Activated naive CD4-positive, alpha-beta T cell (primary cell): ENCODE data around the gene CXorf49B.
"Not testable (repeated sequence)": the region's sequence is repeated elsewhere in the genome, so short reads cannot be mapped to it uniquely, and the experiment has no call there.

ENCODE experiments used
- DNase-seq, 4 experiments: peaks; one replicate each; lab custom pipeline; 2025; lab: John Stamatoyannopoulos, UW

The CXorf49B gene

DNA sequence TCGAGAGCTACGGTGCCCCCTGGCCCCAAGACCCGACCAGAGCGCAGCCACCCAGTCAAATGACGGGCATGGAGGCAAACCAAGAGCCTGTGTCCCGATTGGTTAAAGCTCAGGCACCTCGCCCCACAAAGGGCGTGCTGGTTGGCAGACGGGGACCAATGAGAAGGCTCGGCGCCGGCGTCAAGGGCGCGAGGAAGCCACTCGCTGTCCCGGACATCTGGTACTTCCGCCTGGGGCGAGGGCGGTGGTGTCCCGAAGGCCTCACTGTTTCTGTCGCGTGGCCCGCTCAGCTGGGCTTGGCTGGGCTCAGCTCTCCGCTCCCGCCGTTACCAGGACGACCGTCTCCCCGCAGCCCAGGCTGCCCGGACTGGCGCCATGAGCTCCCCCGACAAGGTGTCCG lies at the start of gene CXorf49B:
TSS of gene CXorf49B (plus strand) at position 301 of the 400 bp plus-strand sequence. CDS start at position 376, 75 bp downstream.
- DNase-seq = not testable (repeated sequence)

DNA sequence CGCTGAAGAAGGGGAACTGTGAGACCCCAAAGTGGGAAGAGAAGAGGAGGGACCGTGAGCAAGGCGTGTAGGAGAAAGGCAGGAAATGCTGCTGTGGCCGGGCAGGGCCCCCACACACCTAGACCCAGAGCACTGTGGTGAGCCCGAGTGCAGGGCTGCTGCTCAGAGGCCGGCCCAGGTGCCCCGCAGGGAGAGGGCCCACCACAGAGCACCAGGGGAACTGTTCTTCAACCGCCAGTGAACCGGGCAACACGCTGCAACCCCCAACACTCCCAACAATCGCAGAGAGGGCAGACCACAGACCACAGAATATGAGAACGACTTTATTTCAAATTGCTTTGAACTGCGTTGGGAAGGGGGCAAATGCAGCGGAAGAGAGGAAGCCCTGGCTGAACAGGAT lies 49.1 kb upstream of the CXorf49B start:
- not testable (repeated sequence) for DNase-seq

DNA sequence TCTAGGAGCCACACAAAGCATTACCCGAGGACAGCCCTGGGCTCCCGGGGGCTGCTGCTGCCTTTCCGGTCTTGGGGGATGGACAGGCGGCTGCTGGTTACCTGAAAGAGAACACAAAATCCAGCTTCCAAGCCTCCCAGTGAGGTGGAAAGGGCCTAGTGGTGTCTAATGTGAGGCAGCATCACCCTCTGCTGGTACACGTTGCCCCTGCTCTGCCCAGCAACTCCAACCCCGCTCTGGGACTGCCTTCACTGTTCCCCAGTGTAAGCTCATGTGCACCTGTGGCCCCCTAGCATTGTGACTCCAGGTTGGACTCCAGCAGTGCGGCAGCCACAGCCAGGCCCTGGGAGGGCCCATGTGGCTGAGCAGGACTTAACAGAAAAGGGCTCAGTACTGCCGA lies 47.6 kb upstream of the CXorf49B start:
- not testable (repeated sequence) for DNase-seq

DNA sequence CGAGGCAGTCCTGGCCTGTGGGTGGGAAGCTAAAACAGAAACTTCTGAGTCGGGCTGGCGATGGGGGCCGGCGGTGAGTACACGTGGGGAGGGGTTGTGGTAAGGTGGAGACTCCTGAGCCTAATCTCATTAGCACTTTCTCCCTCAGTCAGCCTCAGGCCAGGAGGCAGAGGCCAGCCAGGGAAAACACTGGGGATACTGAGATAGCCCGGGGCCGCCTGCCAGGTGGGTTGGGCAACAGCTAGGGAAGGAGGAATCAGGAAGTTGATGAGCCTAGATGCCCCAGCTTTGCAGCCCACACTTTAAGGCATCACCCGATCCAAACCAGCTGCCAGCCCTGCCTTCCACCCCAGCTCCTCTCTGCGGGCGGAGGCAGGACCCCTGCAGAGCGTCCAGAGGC lies 46.8 kb upstream of the CXorf49B start:
- not testable (repeated sequence) for DNase-seq

DNA sequence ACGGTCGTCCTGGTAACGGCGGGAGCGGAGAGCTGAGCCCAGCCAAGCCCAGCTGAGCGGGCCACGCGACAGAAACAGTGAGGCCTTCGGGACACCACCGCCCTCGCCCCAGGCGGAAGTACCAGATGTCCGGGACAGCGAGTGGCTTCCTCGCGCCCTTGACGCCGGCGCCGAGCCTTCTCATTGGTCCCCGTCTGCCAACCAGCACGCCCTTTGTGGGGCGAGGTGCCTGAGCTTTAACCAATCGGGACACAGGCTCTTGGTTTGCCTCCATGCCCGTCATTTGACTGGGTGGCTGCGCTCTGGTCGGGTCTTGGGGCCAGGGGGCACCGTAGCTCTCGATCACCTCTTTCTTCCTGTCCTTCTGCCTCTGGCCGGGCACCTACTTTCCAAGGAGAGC lies 45.0 kb upstream of the CXorf49B start, which contains the start of gene CXorf49:
TSS of gene CXorf49 (minus strand) at position 101 of the 400 bp plus-strand sequence. CDS start 134 bp downstream, outside the sequence.
- not testable (repeated sequence) for DNase-seq

DNA sequence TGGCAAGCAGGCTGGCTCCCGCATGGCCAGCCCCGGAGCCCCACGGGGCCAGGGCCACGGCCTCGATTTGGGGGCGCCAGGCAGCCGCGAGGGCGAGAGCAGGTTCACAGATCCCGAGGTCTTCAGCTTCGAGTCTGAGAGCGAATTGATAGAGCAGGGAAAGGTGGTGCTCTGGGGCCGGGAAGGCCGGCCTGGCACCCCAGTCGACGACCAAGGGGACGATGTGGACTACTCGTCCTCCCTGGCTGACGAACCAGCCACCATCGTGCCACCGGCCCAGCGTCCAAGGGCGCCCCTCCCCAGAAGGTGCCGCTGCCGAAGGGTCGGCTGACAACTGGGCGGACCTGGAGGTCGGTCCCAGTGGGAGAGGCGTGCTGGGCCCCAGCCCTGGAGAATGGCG lies 44.0 kb upstream of the CXorf49B start:
- DNase-seq = not testable (repeated sequence)

DNA sequence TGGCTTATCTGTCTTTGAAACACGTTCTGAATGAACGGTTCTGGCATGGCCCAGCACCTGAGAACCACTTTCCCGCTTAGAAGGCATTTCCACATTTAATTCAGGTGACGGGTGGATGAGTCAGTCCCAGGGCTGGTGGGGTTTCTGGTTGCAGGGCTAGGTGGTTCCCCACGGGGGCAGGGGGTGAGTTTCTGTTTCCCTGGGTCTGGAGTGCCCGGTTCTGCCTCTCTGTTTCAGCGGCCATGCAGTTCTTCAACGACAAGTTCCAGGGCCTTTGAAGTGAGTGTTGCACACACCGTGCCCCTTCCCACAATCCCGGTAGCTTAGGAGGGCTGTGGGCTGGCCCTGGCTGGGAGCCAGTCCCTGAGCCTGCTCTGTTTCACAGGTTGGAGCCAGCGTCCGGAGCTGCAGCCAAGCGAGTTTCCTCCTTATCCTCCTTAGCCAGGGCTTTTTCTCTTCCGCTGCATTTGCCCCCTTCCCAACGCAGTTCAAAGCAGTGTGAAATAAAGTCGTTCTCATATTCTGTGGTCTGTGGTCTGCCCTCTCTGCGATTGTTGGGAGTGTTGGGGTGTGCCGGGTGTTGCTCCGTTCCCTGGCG lies 42.8 kb upstream of the CXorf49B start:
- DNase-seq = not testable (repeated sequence)

DNA sequence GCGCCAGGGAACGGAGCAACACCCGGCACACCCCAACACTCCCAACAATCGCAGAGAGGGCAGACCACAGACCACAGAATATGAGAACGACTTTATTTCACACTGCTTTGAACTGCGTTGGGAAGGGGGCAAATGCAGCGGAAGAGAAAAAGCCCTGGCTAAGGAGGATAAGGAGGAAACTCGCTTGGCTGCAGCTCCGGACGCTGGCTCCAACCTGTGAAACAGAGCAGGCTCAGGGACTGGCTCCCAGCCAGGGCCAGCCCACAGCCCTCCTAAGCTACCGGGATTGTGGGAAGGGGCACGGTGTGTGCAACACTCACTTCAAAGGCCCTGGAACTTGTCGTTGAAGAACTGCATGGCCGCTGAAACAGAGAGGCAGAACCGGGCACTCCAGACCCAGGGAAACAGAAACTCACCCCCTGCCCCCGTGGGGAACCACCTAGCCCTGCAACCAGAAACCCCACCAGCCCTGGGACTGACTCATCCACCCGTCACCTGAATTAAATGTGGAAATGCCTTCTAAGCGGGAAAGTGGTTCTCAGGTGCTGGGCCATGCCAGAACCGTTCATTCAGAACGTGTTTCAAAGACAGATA lies 2.4 kb upstream of the CXorf49B start:
- not testable (repeated sequence) for DNase-seq

DNA sequence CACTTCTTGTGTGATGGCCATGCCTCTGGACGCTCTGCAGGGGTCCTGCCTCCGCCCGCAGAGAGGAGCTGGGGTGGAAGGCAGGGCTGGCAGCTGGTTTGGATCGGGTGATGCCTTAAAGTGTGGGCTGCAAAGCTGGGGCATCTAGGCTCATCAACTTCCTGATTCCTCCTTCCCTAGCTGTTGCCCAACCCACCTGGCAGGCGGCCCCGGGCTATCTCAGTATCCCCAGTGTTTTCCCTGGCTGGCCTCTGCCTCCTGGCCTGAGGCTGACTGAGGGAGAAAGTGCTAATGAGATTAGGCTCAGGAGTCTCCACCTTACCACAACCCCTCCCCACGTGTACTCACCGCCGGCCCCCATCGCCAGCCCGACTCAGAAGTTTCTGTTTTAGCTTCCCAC lies 1.7 kb downstream of the CXorf49B start:
- not testable (repeated sequence) for DNase-seq

DNA sequence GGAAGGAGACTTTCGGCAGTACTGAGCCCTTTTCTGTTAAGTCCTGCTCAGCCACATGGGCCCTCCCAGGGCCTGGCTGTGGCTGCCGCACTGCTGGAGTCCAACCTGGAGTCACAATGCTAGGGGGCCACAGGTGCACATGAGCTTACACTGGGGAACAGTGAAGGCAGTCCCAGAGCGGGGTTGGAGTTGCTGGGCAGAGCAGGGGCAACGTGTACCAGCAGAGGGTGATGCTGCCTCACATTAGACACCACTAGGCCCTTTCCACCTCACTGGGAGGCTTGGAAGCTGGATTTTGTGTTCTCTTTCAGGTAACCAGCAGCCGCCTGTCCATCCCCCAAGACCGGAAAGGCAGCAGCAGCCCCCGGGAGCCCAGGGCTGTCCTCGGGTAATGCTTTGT lies 2.5 kb downstream of the CXorf49B start:
- DNase-seq = not testable (repeated sequence)

DNA sequence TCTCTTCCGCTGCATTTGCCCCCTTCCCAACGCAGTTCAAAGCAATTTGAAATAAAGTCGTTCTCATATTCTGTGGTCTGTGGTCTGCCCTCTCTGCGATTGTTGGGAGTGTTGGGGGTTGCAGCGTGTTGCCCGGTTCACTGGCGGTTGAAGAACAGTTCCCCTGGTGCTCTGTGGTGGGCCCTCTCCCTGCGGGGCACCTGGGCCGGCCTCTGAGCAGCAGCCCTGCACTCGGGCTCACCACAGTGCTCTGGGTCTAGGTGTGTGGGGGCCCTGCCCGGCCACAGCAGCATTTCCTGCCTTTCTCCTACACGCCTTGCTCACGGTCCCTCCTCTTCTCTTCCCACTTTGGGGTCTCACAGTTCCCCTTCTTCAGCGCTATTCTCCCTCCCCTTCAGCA lies 4.0 kb downstream of the CXorf49B start:
- not testable (repeated sequence) for DNase-seq

DNA sequence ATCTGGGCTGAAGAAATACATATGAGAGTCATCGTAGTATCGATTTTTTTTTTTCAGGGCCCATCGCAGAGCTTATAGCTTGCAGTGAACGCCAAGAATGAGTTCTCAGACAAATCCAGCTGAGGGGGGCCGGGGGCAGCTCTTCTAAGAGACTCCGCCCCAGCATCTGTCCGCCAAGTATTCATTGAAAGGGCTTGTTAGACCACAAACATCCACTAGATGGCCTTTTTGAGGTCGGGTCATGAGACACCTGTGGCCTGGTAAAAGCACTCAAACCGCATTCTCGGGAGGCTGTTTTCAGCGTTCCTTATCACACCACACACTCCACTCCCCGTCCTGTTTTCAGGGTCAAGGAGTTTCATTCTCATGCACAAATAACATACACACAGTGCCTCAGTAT lies 15.2 kb downstream of the CXorf49B start:
- DNase-seq = not testable (repeated sequence)

DNA sequence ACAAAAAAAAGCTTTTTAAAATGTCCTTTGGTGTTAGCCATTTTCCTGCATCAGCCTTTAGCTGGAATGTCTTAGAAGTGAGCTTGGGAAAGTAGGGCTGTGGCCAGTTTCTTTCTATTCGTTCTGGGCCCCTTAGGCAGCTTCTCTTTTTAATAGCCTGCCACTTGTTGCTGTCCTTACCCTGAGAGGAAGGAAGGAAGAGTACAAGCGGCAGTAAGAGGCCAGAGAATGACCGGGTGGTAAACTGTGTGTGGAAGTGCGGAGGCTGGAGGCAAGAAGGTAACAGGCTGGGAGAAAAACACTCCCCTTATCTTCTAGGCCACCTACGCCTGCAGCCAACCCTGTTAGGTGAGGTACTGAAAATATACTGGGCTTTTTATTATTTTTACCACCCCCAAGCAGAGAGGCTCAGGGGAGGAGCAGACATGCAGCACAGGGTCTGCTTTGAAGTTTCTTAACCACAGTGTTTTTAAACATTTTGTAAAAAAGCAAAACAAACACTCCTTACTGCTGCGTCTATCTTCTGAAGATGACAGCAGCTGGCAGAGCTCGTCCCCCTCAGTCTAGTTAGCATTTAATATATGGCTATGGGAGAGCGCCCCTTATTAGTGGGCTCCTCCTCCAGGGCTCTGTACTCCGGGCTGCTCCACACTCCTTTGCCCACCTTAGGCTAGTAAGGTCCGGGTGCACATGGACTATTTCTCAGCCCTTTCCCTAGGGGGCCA lies 19.2 kb downstream of the CXorf49B start:
- not testable (repeated sequence) for DNase-seq

DNA sequence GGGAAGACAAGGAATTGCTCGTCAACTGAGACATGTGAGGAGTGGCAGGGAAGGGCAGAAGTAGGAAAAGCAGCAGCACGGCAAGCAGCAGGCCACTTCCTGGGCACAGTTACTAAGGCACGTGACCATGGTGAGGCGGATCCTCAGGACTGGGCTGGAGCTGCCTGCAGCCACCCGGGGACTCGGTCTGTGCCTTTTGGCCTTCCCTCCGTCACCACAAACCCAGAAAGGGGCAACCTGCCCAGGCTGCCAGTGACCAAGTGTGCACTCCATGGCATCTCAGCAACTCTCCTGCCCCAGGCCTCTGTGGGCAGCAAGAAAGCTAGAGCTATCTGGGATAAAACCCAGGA lies 19.8 kb downstream of the CXorf49B start:
- DNase-seq = not testable (repeated sequence)

DNA sequence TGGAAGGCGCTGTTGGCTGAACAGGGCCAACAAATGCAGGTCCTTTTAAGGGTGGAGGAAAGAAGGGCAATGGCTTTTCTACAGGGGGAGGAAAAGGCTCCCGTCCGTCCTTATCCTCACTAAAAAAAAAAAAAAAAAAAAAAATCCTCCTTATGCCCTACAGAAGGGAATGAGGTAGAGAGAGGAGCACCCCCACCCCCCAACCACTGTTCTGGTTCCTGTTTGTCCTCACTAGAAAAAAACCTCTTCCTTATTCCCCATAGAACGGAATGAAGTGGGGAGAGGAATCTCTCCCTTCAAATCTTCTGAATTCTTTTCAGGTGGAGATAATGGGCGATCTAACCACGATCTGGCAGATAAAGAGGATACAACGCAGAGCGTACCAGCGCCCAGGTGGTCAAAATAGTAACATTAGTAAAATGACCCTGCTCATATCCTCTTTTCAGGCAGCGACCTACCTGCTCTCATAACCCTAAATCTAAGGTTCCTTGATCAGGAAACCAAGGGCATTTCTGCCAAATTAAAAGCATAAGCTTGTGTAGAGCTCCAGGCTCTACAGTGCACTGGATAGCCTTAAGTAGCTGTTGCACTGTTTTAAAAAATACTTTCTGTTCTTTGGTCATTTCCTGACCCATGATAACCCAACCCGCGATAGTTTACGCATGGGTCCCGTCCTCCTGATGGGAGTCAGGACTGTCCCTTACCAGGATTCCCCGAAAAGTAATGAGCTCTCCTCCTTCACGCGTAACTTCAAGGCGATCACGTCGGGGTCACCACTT lies 20.6 kb downstream of the CXorf49B start:
- not testable (repeated sequence) for DNase-seq

DNA sequence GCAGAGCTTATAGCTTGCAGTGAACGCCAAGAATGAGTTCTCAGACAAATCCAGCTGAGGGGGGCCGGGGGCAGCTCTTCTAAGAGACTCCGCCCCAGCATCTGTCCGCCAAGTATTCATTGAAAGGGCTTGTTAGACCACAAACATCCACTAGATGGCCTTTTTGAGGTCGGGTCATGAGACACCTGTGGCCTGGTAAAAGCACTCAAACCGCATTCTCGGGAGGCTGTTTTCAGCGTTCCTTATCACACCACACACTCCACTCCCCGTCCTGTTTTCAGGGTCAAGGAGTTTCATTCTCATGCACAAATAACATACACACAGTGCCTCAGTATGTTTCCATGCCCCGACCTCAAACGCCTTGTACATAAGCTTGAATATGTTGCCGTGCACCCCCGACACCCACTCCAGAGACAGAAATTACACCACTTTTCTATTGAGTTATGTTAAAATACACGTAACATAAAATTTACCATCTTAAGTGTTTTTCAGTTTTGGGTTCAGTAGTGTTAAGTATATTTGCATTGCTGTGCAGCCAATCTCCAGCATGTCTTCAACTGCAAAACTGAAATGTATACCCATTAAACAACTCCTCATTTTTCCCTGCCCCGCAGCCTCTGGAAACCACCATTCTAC lies 21.3 kb downstream of the CXorf49B start:
- DNase-seq = not testable (repeated sequence)

DNA sequence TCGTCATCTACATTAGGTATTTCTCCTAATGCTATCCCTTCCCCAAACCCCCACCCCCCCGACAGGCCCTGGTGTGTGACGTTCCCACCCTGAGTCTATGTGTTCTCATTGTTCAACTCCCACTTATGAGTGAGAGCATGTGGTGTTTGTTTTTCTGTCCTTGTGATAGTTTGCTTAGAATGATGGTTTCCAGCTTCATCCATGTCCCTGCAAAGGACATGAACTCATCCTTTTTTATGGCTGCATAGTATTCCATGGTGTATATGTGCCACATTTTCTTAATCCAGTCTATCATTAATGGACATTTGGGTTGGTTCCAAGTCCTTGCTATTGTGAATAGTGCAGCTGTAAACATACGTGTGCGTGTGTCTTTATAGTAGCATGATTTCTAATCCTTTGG lies 43.3 kb downstream of the CXorf49B start:
- DNase-seq = not testable (repeated sequence)

DNA sequence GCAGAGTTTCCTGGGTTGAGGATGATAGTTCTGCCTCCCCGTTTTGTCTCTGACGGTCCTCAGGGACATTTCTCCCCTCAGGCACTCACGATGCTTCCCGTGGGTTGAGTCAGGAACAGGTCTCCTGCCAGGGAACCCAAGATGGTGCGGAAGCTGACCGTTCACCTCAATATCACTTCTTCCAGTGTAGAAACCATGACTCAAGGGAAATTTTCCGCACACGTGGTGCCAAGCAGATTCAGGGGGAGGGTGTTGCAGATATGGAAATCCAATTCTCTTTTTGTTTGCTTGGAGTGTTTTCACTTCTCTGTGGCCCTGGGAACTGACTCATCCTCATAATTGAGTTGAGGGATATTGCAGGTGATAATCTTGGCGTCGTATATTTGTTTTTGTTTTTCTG lies 46.7 kb downstream of the CXorf49B start:
- DNase-seq = no peak

DNA sequence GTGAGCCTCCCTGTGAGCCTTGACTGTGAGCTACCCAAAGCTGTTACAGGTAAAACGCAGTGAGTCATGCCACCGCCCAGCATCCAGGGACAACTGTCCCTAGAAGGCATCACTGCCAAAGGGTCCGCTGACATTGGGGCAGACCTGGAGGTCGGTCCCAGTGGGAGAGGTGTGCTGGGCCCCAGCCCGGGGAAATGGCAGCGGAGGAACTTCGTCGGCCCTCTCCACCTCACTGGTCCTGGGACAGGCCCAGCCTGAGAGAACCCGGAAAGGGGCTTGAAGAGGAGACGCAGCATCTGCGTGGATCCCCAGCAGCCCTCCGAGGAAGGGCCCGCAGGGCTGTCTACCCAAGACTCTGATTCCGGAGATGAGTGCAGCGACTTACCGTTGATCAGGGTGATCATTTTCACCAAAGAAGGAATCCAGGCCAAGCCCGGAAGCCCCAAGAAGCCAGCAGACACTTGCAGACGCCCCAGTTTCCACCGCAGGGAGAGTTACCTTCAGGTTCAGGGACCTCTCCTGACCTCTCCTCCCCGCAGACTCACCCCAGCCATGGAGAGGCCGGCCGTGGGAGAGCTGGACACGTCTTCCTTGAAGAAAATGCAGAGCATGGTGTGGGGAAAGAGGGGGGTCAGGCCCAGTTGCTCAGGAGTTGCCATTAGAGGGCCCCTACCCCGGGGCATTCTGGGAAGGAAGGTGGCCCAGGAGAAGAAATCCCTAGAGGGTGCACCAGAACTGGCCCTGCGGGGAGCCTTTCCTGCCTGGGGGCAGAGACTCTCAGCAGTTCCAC lies 51.2 kb downstream of the CXorf49B start:
- no peak for DNase-seq

DNA sequence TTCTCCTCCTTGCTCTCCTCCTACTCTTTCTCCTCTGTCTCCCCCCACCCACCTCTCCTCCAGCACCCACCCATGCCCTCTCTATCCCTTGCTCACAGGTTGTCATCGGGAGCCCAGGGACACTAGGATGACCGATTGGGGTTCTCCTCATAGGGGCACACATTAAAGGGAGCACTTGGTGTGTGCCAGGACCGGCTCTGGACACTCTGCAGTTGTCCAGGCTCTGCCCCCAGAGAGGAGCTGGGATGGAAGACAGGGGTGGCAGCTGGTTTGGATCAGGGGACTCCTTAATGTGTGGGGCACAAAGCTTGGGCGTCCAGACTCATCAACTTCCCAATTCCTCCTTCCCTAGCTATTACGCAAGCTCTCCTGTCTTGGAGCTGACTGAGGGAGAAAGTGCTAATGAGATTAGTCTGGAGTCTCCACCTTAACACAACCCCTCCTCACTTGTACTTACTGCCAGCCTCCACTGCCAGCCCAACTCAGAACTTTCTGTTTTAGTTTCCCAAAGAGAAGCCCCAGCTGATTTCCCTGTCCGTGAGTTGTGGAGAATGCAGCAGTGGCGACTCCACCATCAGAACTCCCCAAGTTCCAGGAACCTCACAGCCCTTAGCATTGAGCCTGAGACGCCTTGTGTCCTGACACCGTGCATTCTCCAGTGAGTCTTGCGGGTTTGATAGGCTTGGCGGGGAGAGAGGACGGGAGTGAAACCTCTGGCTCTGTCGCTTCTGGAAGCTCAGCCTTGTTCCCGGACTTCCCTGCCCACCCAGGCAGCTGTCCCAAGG lies 52.2 kb downstream of the CXorf49B start:
- no peak for DNase-seq

DNA sequence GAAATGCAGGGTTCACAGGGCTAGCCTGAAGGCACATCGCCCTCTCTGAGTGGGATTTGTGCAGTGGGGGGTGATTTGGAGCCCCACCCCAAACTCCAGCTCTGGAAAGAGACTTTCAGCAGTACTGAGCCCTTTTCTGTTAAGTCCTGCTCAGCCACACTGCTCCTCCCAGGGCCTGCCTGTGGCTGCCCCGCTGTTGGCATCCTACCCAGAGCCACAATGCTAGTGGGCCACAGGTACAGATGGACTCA lies 52.7 kb downstream of the CXorf49B start:
- DNase-seq = no peak
